Heart left ventricle (tissue), 16 donors: ENCODE data around the gene BRAP. TPM values are rescaled to one million over a fixed set of nuclear protein-coding genes. Genes with fewer than 3 reads are reported as not detected.

Experiments
- ATAC-seq, 4 donors: fragments of 200-7000 bp; cut with Tn5 transposase; one replicate each; pipeline ENCODE4 v1.9.1; 2020 to 2022; ENCODE audit warnings: moderate library complexity in 4 of 4, mild to moderate bottlenecking in 3 of 4, moderate number of reproducible peaks in 1 of 4
- DNase-seq, 5 donors: peaks; one replicate each; pipeline ENCODE4 v3.0.0-alpha.2; 2020
- H3K27ac ChIP-seq, 12 donors: fragments of 200-600 bp; sonication (generic) in 4 of 12; one replicate each; pipeline versions ENCODE4 v1.5.0 to v1.8.0; 2016 to 2022; ENCODE audit warnings: mild to moderate bottlenecking in 2 of 12
- H3K27me3 ChIP-seq, 9 donors: fragments of 200-600 bp; sonication (generic) in 2 of 9; one replicate each; pipeline versions ENCODE4 v1.5.1 to v1.8.0; 2016 to 2022; ENCODE audit warnings: mild to moderate bottlenecking in 3 of 9
- H3K36me3 ChIP-seq, 9 donors: fragments of 200-600 bp; sonication (generic) in 2 of 9; one replicate each; pipeline versions ENCODE4 v1.5.0 to v1.8.0; 2018 to 2022; ENCODE audit warnings: mild to moderate bottlenecking in 2 of 9
- H3K4me1 ChIP-seq, 12 donors: fragments of 200-600 bp; sonication (generic) in 4 of 12; one replicate each; pipeline versions ENCODE4 v1.5.0 to v1.8.0; 2016 to 2022; ENCODE audit warnings: mild to moderate bottlenecking in 3 of 12
- H3K4me3 ChIP-seq, 12 donors: fragments of 200-600 bp; sonication (generic) in 4 of 12; one replicate each; pipeline versions ENCODE4 v1.5.0 to v1.8.0; 2017 to 2022; ENCODE audit warnings: mild to moderate bottlenecking in 9 of 12, moderate library complexity in 4 of 12
- H3K9me3 ChIP-seq, 12 donors: fragments of 200-600 bp; sonication (generic) in 4 of 12; one replicate each; pipeline versions ENCODE4 v1.5.0 to v1.8.0; 2016 to 2022; ENCODE audit warnings: mild to moderate bottlenecking in 1 of 12
- POLR2A ChIP-seq, 2 donors: fragments of 450-650 bp; IDR thresholded peaks; one replicate each; pipeline ENCODE4 v1.6.1; 2017; ENCODE audit warnings: antibody characterized with exemption in 2 of 2, mild to moderate bottlenecking in 2 of 2, moderate library complexity in 2 of 2
- WGBS, 4 donors: extraction: QIAGEN DNeasy Blood & Tissue Kit in 2 of 4; methylation state at CpG; one replicate each; pipeline versions ENCODE4 v1.1.5 to v1.1.7; 2013 to 2018; 5-methylcytosine and 5-hydroxymethylcytosine counted together
- intact Hi-C, 10 donors: fragments of 100-400 bp; cut with DNase I; formaldehyde crosslinking; loops; one replicate each; pipeline versions ENCODE4 v1.11.1 to v1.14.2; 2022
- polyA plus RNA-seq, 2 donors: library from polyadenylated mRNA; stranded (reverse); fragments of 200-250 nt; gene quantifications; one replicate each; pipeline ENCODE4 v1.2.3, GENCODE V29; 2013
- total RNA-seq, 9 donors: library from RNA; depleted of rRNA in 2 of 9; stranded (reverse); fragments of >200 nt in 2 of 9; fragmentation: NEBNext Ultra II Directional in 3 of 9; extraction: Animal tissue kit (Norgen Biotek cat#: 25700) in 3 of 9; gene quantifications; one replicate each; pipeline versions ENCODE4 v1.1.0 to v1.2.4, GENCODE V29; 2016 to 2023
- TF ChIP-seq, protein P1 (sequence below), 12 donors: fragments of 200-600 bp; sonication (generic) in 4 of 12; IDR thresholded peaks; one replicate each; pipeline versions ENCODE4 v1.5.0 to v1.8.0; 2018 to 2022; ENCODE audit warnings: antibody characterized with exemption in 12 of 12, mild to moderate bottlenecking in 5 of 12
- donor health status: ischemic (EF 13 %, LVEDD 7.1; RV severe dilation, severe dysfunction).
- donor health status: healthy with polysubstance abuse.
- donor health status: DM: no; HTN: yes; CAD: no.
- donor health status: DM: no; HTN: no; CAD: no.
- donor health status: ischemic (EF 25% LVEDD 6.9; RV normal size, moderate dysfunction).
- donor health status: ischemic (EF 25% LVEDD 5.7; RV mildly dilated, moderate dysfunction).
- donor health status: healthy.
- donor health status: DM: yes; HTN: yes; CAD: no.
- donor health status: ischemic (EF 35%, LVEDD 5.7; RV mildly dilated, moderate dysfunction).
- donor health status: nonischemic (EF 11% LVEDD 7.7; RV severe dilation, severe dysfunction).
- donor health status: DM: yes; HTN: yes; CAD: no.
- donor health status: PGD.
- donor health status: ischemic (EF 29% LVEDD 5.4; RV normal size, mild dysfunction).
- donor health status: nonischemic (EF 23%, LVEDD 6.1; RV moderate dilation, normal function).

BRAP gene
- total and polyA plus RNA-seq, 11 donors, result 6.7 to 19.7 (median 13.1) TPM

DNA sequence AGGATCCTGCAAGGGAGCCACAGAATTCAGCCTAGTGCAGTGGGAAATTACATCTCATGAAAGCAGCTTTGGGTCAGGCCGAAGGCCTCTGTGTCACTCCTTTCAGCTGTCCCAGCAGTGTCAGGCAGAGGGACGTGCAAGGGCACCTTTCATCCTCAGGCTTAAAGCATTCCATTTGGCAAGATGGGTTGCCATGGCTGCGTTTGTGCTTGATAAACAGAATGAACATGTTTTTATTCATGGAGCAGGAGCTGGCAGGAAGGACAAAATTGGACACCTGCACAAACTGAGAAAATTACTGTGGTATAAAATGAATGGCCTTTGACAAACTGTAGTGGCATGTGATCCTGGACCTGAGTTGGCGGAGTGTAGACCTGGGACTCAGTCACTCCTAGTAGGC lies 29.5 kb upstream of the BRAP start:
- ATAC-seq, result peak; percentile 94 to 98 (median 96)
- TF ChIP-seq POLR2A (IDR thresholded peaks at IDR 0.05), result no peak
- TF ChIP-seq, protein P1, sequence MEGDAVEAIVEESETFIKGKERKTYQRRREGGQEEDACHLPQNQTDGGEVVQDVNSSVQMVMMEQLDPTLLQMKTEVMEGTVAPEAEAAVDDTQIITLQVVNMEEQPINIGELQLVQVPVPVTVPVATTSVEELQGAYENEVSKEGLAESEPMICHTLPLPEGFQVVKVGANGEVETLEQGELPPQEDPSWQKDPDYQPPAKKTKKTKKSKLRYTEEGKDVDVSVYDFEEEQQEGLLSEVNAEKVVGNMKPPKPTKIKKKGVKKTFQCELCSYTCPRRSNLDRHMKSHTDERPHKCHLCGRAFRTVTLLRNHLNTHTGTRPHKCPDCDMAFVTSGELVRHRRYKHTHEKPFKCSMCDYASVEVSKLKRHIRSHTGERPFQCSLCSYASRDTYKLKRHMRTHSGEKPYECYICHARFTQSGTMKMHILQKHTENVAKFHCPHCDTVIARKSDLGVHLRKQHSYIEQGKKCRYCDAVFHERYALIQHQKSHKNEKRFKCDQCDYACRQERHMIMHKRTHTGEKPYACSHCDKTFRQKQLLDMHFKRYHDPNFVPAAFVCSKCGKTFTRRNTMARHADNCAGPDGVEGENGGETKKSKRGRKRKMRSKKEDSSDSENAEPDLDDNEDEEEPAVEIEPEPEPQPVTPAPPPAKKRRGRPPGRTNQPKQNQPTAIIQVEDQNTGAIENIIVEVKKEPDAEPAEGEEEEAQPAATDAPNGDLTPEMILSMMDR (IDR thresholded peaks at IDR 0.05), result no peak
- Histone ChIP-seq H3K27me3 (no peaks in the 10 kb centered on the region), H3K4me1 (peaks cover 0 to 15% (median 2%) of the 10 kb centered on the region in 12 donors), H3K36me3 (peaks cover 0 to 99% (median 85%) of the 10 kb centered on the region in 9 donors), H3K27ac (peak overlapping the region in 11 of 12 donors; percentile 60 to 93 (median 86)), H3K9me3 (no peaks in the 10 kb centered on the region), H3K4me3 (no peak overlapping the region)
- DNase-seq, result peak; percentile 57 to 89 (median 63)
- WGBS, 4 donors, result 45 to 74% (median 57%) methylated on average over 4 of the region's 4 CpGs
- intact Hi-C loops, result no loop called here

DNA sequence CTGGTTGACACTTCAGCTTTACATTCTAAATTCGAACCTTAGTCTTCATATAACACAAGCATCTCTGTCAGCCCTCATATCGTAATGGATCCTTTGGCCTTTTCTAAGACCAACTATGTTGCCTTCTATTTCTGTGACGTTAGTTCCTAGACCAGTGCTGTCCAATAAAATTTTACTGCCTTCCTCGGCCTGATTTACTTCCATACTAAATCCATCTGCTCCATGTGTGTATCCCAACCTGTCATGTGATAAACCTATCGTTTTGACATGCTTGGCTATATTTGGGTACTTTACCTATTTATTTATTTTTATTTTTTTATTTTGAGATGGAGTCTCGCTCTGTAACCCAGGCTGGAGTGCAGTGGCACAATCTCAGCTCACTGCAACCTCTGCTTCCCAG lies 20.4 kb upstream of the BRAP start:
- no peaks in the 10 kb centered on the region for H3K4me1 ChIP-seq
- TF ChIP-seq, protein P1 (IDR thresholded peaks at IDR 0.05), result no peak
- no peak for TF ChIP-seq POLR2A (IDR thresholded peaks at IDR 0.05)
- H3K27me3 ChIP-seq, result no peaks in the 10 kb centered on the region
- H3K9me3 ChIP-seq, result no peaks in the 10 kb centered on the region
- peaks cover 0 to 100% (median 89%) of the 10 kb centered on the region in 9 donors for H3K36me3 ChIP-seq
- H3K27ac ChIP-seq, result no peak overlapping the region
- DNase-seq, result no peak
- WGBS, 4 donors, result 82 to 86% (median 83%) methylated on average over 6 of the region's 6 CpGs
- intact Hi-C loops, result no loop called here
- no peak overlapping the region for H3K4me3 ChIP-seq
- ATAC-seq, result no peak

DNA sequence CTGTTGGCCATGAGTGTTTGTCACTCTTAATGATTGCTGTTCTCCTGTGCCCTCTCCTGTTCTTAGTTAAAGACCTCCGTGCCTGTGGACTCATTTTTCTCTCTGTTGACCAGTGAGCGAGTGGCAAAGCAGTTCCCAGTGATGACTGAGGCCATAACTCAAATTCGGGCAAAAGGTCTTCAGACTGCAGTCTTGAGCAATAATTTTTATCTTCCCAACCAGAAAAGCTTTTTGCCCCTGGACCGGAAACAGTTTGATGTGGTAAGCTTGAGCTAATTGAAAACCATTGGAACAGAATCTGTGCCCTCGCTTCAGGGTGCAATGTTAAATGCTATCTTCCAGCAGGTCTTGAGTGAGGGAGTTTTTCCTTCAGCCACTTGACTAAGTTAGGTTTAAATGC lies 19.9 kb upstream of the BRAP start:
- H3K27me3 ChIP-seq, result no peaks in the 10 kb centered on the region
- DNase-seq, result no peak
- intact Hi-C loops, result no loop called here
- H3K36me3 ChIP-seq, result peaks cover 0 to 100% (median 89%) of the 10 kb centered on the region in 9 donors
- TF ChIP-seq, protein P1 (IDR thresholded peaks at IDR 0.05), result no peak
- TF ChIP-seq POLR2A (IDR thresholded peaks at IDR 0.05), result no peak
- 85 to 92% (median 90%) methylated on average over 5 of the region's 5 CpGs for WGBS, 4 donors
- H3K27ac ChIP-seq, result no peak overlapping the region
- H3K4me1 ChIP-seq, result no peaks in the 10 kb centered on the region
- no peaks in the 10 kb centered on the region for H3K9me3 ChIP-seq
- ATAC-seq, result no peak
- no peak overlapping the region for H3K4me3 ChIP-seq

DNA sequence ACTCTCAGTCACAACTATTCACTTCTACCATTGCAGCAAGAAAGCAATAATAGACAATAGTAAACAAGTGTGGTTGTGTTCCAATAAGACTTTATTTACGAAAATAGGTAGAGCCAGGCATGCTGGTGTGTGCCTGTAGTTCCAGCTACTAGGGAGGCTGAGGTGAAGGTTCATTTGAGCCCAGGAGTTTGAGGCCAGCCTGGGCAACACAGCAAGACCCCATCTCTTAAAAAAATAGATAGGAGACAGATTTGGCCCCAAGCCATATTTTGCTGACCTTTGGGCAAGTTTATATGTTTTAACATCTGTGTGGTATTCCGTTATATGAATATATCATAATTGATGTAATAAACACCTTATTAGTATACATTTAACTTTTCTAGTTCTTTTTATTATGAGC lies 14.2 kb upstream of the BRAP start:
- Histone ChIP-seq H3K4me3 (no peak overlapping the region), H3K4me1 (no peaks in the 10 kb centered on the region), H3K27me3 (no peaks in the 10 kb centered on the region), H3K27ac (no peak overlapping the region), H3K36me3 (peaks cover 0 to 100% (median 82%) of the 10 kb centered on the region in 9 donors), H3K9me3 (no peaks in the 10 kb centered on the region)
- no peak for ATAC-seq
- intact Hi-C loops, result no loop called here
- no peak for TF ChIP-seq POLR2A (IDR thresholded peaks at IDR 0.05)
- TF ChIP-seq, protein P1 (IDR thresholded peaks at IDR 0.05), result no peak
- WGBS, 4 donors, result 91 to 97% (median 93%) methylated on average over 2 of the region's 2 CpGs
- DNase-seq, result no peak
